Stimulated activated CD8-positive, alpha-beta memory T cell treated with anti-CD3 and anti-CD28 coated beads, Interleukin-2, amount 100 ng/mL, for 48 hours (primary cell): ENCODE data around the gene MEGF11.

Source experiments
- DNase-seq, 2 donors: peaks; one replicate each; pipeline ENCODE4 v3.0.0-alpha.2; 2020; ENCODE audit warnings: low read depth in 2 of 2

MEGF11 gene

DNA sequence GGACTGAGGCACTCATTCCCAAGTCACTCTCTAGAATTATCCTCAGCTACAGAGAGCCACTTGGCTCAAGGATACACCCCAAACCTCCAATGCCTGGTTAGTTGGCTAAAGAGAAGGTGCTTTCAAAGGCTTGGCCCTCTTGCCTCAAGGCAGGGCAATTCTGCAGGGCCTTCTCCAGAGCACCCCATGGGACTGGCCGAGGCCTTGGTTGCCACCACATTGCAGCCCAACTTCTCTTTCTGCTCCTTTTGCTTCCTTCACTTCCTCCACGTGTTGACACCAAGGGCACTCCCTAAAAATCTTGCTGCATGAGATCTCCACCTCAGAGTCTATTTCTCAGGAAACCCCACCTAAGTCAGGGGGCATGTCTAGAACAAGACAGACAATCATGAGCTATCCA lies 36.7 kb downstream of the MEGF11 start:
- DNase-seq = no peak

DNA sequence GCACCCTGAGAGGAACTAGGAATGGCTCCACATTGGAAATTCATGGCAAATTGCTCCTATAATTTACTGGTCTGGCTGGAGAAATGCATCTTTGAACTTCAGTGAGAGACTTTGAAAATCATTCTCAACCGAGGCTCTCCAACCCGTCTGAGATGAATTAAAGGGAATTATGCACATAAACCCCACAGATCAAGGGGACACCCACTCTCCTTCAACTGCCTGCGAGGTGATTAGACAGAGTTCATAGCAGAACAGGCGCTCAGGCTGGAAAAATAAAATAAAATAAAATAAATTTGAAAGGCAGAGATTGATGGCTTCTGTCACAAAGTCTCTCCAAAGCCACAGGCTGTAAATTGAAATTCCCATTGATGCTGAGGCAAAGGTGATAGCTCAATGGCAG lies 37.7 kb downstream of the MEGF11 start:
- no peak for DNase-seq

DNA sequence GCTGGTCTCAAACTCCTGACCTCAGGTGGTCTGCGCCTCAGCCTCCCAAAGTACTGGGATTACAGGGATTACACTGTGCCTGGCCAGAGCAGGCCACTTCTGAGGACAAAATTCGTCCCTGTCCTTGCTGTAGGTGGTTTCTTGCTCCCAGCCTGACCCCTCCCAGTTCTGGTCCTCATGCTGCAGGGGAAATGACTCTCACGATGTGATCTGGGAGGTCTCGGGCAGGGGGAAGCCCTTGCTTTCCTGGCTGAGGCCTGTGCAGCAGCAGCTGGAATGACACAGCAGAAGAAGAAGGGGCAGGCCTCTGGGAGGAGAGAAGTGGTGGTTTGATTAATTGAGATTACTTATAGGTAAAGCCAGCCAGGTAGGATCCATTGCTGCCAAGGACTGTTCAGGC lies 39.3 kb downstream of the MEGF11 start:
- DNase-seq = no peak

DNA sequence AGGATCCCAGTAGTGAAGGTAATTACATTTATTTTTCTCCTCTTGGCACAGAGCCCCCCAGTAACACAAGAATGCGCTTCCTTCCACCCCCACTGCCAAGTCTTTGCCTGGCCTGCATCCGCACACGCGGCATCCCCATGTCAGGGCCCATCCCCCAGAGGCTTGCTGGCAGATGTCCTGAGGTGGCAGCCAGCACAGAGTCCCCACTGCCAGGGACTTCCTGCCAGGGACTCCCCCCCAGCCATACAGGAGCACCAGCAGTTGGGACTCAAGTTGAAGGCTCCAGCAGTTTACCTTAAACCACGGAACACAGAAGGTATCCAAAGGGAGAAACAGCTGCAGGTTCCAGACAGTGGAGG lies 41.0 kb downstream of the MEGF11 start:
- DNase-seq = no peak

DNA sequence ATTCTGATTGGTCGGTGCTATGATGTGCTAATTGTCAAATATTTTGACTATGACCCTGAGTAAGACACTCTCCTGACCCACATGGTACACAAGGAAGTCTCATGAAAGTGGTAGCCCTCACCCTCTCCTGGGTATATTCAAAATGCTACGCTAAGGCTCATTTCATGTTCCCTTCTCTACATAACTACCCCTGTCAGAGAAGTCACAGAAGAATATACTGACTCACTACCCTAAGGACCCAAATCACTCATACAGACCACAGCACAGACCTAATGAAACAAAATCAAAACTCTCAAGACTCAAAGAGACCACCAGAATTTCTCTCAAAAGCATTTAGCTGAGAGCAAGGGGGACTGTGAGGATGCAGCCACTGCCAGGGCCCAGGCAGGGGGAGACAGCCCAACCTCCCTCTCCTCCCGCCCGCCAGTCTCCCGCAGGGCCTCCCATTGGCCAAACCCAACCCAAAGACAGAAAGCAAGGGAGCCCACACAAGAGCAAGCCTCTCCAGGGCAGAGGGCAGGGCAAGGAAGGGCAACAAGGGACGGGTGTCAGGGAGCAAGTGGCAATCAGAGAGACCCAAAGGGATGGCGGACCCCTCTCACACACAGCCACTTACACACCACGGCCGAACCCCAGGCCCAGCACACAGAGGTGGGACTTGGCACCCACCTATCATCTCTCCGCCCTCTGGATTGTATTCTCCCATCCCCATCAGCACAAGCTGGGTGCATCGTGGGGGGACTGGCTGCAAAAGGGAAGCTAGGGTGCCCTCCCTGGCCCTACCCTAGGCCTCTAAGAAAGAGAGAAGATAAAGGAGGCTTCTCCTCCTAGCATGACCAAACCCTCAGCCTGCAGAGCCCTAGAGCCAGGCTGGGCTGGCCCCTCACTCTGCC lies 41.6 kb downstream of the MEGF11 start:
- no peak for DNase-seq

DNA sequence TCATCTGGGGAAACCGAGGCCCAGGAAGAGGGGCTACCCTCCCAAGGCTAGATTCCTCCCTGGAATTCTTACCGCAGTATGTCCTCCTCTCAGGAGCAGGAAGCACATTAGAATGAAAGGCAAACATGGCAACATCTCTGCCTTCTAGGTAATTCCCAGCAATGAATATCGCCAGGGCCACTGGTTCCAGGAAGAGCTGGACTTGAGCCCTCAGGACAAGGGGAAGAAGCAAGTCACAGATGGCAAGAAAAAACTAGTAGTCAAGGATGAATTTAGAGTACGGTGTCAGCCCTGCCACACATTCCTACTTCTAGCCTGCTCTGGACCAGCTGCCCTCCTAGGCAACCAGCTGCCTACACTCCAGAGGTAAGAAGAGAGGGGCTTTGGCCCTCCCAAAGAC lies 42.9 kb downstream of the MEGF11 start:
- DNase-seq = no peak

DNA sequence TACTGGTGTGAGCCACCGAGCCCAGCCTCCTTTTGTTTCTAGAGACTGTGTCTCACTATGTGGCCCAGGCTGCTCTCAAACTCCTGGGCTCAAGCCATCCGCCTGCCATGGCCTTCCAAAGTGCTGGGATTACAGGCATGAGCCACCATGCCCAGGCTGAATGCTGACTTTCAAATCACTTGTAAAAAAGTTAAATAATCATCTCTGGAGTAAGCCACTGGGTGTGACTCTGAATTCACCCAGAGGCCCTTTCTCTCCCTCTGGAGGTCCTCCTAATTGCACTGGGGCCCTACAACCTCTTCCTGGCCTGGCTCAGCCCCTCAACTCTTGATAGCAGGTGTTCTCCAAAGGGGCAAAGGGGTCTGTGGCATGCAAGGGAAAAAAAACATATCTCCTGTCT lies 54.8 kb downstream of the MEGF11 start:
- DNase-seq = no peak

DNA sequence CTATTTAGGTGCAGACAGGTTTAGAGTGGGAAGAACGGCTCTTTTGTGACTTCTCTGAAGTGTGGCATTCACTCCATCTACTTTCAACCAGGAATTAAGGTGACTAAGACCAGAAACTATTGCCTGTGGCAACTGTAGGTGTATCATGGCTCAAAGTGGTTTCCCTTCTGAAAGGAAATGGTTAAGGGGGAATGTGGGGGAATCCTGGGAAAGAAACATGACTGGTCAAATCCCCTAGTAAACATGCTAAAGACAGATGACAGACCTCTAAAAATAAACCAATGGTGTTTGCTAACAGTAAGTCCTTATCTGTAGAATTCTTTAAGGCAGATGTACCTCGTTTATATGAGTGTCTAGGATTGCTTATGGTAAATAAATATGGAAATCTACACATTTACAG lies 56.9 kb downstream of the MEGF11 start:
- DNase-seq = no peak

DNA sequence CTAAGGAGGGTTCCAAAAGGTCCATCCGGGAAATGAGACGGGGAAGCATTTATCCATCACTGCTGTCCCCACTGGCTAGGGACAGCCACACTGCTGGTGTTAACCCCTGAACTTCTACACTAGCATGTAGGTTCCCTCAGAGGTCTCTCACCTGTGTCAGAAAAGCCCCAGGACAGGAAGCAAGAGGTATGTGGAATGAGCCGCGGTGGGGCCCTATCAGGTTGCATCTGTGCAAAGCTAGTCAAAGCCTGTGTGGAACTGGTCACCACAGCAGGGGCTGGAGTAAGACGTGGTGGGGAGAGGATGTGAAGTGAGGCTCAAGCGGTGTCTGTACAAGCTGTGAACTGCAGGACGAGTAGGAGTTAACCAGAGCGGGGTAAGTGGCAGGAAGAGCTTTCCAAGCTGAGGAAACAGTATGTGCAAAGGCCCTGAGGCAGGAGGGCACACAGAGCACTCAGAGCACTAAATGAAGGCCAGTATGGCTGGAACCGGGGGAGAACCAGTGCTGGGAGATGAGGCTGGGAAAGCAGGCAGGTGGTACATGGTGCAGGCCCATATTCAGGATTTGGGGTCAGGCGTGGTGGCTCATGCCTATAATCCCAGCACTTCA lies 57.8 kb downstream of the MEGF11 start:
- DNase-seq = no peak

DNA sequence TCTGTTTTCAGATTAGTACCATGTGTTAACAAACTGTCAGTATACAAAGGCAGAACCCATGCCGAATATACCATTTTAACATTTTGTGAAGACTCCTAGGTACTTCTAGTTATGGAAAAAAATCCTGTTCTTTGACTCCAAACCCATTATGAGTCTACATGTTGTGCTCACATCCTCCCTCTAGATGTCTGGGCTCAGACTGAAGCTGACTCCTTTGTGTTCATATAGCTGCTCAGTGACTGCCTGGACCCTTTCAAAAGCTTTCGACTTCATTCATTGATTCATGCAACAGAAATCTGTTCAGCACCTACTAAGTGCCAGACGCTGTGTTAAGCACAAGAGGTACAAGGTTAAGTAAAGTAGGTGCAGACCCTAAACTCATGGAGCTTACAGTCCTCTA lies 60.5 kb downstream of the MEGF11 start:
- DNase-seq = no peak

DNA sequence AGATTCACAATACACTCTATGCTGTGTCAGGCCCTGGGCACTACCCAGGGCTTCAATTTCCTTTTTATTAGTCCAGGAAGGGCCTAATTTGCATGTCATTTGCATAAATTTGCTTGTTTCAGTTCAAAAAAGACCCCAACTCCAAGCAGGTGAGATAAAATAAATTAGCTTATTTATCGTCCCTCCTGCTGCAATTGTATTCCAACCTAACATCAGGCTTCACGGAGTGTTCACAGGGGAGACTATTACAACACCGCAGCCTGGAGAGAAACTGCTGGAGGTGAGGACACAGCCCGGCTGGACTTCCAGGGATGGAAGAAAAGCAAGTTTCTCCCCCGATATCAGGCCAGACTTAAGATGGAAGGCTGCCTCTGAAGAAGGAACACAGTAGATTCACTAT lies 62.8 kb downstream of the MEGF11 start:
- DNase-seq = no peak

DNA sequence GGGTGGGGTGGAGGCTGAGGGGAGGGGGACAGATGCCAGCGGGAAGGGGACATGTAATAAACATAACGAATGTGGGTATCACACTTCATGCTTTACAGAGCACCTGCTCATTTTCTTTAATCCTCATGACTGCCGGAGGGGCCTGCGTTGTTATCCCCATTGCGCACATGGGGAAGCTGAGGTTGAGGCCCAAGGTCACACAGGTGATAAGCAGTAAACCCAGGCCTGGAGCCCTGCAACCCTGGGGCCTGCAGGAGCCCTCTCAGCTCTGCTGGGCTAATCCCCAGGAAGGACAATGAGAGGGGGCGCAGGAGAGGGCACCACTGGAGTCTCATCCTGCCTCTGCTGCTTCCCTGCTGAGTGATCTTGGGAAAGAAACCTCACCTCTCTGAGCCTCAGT lies 64.3 kb downstream of the MEGF11 start:
- DNase-seq = no peak

DNA sequence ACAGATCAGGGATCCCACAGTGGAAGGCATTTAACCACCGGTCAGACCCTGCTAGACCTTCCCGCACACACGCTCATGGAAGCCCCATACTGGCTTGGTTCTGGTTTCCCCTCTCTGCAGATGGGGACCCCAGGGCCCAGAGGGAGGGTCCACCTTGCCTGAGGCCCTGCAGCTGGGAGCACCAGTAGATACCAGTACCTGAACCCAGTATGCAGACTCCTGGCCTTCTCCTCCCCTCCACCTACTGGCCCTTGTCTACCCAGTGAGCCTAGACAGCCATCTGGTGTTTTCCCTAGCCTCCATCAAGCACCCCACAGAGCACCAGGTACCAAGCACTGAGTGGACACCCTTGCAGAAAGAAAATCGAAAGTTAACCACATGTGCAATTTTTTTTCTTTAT lies 65.1 kb downstream of the MEGF11 start:
- DNase-seq = no peak

DNA sequence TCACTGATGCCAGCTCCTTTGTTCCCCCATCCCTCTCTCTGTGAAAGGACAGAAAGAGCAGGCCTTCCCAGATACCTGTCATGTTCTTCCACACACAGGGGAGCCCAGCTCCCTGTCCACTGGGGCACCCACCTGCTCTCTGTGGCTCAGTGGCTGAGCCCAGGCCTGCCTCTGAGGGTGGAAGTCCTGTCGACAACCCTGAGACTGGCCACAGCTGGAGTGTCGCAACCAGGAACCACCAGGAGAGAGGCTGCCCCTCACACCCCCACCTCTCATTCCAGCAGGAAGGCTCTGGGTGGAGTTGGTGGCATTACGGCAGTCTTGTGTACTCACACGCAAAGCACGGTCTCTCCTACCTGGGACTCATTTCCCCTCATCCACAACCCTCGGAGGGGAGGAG lies 66.3 kb downstream of the MEGF11 start:
- no peak for DNase-seq

DNA sequence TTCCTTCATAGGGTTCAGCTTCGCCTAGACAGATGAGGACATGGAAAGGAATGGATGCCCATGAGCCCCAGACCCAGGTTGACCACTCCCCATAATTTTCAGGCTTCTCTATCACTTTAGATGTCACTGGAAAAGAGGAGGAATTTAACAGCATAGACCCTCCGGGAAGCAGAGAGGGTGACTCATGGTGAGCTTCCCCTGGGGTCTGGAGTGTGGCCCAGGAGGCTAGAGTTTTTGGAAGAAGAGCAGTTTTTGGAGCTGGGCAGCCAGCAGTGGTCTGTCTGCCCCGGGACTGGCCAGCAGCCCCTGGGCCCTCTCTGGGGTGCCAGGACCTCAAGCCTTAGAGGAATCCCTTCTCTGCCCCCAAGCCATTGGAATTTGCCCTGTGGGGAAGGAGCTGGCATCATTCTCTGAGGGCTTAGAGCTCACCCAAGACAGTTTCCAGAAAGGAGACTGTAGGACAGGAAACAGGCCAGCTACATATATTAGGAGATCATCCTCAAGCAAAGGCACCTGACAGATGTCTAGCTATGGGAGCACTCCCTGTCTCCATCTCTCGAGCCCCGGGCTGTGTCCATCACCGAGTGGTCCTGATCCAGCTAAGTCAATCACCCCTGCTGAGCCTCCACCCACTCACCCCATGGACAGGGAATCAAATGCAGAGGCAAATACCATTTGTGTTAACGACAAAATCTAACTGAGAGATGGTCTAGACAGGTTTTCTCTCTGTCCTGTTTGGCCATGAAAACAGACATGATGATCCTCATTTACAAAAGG lies 67.3 kb downstream of the MEGF11 start:
- no peak for DNase-seq

DNA sequence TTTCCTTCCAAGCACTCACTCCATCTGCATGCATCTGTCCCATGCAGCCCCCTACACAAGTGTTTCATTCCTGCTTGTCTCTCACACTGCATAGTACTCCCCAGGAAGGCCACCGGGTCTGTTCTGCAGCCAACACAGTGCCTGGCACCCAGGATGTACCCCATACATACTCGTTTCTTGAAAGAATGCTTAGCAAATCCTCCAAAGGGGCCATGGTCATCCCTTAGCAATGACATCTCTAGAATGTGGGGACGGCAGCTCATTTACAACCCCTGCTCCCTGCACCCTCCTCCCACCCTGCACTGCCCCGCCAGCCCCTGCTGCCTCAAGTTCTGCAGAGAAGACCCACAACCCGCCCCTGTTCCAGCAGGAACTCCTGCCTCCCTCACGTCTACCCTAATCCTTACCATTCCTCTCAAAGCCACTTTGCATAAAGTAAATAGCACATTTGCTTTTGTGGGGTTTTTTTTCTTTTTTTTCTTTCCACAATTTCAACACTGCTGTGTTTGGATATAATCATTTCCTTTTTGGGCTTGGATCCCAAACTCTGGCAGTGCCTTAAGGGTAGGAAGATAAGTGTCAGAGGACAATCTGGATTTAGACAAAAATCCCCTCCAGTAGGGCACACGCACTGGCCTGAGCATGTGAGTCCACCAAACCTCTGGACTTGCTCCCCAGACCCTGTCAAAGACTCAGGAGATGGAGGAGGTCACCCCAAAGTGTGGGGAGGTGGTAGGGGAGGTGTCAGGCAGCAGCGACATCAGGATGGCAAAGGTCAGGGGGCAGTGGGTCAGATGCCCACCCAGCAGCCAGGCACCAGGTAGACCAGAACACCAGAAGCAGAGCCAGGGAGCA lies 68.4 kb downstream of the MEGF11 start:
- no peak for DNase-seq

DNA sequence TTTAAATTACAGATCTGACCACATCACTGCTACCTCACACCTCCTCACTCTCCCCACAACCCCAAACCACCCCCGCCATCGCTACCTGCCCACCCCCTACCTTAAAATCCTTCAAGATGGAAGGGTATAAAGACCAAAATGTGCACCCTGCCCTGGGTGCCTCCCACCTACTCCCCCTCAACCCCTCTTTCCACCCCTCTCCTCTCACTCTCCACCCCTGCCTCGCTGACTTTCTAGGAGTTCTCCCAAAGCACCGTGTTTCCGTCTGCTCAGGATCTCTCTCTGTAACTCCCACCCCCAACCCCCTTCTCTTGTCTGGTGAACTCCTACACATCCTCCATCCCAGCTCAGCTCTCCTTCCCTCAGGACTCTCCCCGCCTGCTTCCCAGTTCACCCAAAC lies 69.1 kb downstream of the MEGF11 start:
- no peak for DNase-seq

DNA sequence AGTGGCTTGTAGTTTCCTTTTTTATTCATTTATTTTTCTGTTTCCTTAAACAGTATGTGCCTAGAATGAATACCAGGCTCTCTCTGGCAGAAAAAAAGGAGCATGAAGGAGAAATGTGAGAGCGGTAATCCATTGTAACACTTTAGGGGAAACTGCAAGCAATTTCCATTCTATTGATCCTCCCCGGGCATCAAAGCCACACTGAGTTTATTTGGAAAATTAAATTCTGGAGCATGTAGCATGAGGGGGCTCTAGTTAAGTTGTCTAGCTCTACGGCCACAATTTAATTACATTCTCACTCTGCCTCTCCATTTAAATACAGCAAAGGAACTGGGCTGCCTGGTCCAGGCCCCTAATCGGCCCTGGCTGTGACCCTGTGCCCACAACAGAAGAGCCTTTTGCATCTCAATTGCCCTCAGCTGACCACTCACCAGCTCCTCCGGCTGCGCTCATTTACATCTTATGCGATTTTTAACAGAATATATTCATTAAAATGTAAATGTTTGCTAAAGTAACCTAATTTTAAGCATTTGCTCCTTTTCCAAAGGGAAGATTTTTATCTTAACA lies 72.9 kb downstream of the MEGF11 start:
- no peak for DNase-seq

DNA sequence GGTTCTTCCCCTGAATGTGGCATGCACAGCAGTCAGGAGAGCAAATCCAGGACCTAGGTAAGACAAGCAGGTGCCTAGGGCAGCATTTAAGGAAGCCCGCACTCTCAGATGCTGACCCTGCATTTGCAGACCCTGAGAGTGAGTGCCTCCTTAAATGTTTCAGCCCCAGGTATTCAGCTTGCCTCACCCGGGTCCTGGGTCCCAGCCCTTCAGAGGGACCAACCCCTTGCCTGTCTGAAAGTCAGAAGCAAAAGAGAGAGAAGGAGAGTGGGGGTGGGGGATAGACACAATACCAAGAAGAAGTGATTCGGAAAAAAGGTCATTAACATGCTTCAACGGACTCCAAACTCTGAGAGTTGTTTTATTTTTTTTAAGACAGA lies 75.0 kb downstream of the MEGF11 start:
- DNase-seq = no peak

DNA sequence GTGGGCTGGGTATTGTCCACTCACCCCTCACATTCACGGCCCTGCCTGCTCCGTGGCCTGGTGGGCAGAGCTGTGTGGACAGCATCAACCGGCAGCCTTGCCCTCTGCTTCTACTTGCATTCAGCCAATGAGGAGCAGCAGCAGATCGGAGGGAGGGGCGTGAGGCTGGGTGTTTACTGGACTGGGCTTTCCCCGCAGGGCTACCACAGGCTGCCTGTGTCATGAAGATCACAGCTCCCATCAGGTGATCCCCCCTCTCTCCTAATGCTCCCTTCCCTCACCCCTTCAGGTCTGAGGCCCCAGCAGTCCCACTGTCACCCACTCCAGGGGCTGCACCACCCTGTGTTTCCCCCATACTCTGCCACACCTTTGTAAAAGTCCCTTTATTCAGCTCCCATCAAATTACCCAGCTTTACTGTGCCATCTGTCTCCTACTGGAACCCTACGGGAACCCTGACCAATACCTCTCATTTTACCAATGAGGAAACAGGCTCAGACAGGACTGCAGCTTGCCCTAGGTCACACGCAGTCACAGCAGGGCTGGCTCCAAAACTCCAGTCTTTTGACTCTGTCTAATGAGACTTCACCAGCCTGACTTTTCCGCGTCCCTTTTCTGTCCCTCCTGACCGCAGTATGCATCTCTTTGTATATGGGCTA lies 81.1 kb downstream of the MEGF11 start:
- DNase-seq = no peak

DNA sequence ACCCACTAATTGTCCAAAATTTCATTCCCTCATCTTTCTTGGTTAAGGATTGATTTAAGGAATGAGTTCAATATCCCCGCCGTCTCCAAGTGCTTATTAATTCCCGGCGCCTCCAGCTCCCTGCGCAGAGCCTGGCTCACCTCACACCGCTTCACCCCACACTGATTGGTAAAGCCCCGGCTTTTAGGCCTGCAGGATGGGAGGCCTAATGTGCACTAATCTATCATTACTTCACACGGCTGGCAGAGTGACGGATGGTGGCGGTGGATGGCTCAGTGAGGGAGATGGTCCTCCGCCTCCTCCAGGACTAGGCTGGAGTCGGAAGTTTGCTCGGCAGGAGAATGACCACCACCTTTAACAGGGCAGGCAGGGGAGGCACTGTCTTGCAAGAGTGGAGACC lies 81.7 kb downstream of the MEGF11 start:
- no peak for DNase-seq
